NCI-H2107 (cell line): ENCODE results near the gene INSYN1.
"Not testable (repeated sequence)": the region's sequence is repeated elsewhere in the genome, so short reads cannot be mapped to it uniquely, and the experiment has no call there.

Source experiments
- DNase-seq: peaks from one replicate; lab custom pipeline; 2025; lab: John Stamatoyannopoulos, UW

Gene INSYN1, protein sequence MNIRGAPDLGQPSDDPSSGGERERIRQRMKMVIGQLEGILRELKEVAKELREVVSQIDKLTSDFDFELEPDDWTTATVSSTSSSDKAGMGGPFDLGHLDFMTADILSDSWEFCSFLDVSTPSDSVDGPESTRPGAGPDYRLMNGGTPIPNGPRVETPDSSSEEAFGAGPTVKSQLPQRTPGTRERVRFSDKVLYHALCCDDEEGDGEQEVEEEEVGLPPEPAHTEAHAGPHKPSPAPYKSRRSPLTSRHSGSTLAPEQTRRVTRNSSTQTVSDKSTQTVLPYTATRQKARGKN

DNA sequence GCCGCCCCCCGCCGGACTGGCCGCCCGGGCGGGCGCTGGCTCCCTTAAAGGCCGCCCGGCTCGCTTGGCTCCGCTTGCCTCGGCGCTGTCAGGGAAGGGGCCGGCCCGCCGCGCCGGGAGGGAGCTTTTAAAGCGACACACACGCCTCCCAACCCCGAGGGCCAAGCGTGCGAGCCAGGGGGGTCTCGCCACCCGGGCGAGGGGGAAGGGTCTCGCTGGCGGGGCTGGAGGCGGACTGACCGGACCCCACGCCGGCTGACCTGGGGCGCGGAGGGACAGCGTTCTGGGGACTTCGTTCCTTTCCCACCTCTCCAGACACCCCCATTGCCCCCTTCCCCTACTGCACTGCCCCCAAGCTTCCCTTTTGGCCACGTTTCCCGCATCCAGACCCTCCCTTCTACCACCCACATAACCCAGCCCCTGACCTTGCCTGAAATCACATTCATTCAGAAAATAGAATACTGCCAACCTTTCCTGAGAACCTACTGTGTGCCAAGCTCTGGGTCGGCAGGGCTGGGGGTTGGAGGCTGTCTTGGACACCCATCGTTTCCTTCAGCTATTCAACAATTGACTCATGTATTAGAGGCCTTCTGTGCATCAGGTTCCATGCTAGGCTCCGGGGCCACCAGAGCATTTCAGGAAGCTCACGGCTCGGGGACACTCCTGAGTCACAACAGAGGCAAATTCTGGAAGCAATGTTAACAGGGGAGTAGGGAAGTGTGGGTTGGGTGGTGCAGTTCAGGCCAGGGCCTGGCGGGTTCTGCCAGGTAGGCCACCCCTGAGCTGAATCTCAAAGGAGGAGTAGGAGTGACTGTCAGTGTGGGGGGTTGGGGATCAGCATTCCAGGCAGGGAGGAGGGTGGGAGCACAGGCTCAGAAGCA, at the start of gene INSYN1:
Gene INSYN1, minus strand, starts transcription at position 102 of the 881 bp plus-strand sequence. CDS start 2,221 bp downstream, outside the sequence.
- no peak for DNase-seq

GRCh38 chr15:73802431-73803041, 49.4 kb upstream of the INSYN1 start:
- no peak for DNase-seq

GRCh38 chr15:73800662-73801345, 47.7 kb upstream of the INSYN1 start:
- no peak for DNase-seq

DNA sequence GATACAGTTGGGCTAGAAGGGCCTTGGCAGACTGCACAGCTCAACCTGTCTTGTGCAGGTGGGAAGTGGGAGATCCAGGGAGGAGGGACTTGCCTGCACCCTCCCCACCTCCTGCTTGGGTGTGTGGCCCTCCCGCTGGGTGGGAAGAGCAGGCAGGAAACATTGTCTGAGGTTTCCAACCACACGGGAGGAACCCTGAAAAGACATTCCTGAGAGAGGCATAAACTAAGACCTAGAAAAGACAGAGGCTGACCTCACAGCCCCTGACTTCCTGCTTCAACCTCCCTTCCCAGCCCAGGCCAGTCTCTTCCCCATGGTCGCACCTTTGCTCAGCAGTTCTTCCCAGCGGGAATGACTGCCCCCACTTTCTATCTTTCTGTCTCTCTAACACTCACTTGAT, 46.3 kb upstream of the INSYN1 start:
- DNase-seq, result no peak

DNA sequence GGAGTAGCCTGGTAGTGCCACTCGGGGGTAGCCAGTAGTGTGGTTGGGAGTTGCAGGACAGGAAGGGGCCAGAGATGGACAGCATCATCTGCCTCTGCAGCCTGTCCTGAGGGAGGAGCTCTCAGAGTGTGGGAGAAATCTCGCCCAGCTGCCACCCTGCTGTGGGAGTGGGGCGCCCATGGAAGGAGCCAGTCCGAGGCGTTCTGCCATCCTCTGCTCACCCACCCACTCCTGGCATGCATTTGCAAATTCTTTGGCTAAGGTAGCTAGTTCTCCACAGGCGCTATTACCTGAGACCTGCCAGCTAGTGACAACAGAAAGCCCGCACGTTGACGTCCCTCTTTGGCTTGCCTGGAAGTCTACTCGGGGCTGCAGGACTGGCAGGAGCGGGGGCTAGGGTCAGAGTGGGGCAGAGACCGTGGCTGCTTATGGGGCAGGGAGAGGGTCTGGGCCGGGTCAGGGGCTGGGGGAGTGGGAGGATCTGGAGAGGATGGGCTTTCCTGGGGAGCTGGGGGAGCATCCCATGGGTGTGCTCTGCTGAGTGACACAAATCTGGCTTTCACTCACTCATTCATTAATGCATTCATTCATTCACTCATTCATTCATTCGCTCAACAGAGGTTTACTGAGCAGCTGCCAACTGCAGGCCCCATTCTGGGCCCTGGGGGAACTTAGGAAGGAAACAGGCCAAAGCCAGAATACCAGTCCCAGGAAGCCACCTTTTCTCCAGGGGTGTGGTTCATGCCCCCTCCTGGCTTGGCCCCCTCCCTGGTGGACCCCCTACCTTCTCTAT, 44.4 kb upstream of the INSYN1 start:
- no peak for DNase-seq

- no peak for DNase-seq
Observed at GRCh38 chr15:73796331-73796831, 43.2 kb upstream of the INSYN1 start.

DNA sequence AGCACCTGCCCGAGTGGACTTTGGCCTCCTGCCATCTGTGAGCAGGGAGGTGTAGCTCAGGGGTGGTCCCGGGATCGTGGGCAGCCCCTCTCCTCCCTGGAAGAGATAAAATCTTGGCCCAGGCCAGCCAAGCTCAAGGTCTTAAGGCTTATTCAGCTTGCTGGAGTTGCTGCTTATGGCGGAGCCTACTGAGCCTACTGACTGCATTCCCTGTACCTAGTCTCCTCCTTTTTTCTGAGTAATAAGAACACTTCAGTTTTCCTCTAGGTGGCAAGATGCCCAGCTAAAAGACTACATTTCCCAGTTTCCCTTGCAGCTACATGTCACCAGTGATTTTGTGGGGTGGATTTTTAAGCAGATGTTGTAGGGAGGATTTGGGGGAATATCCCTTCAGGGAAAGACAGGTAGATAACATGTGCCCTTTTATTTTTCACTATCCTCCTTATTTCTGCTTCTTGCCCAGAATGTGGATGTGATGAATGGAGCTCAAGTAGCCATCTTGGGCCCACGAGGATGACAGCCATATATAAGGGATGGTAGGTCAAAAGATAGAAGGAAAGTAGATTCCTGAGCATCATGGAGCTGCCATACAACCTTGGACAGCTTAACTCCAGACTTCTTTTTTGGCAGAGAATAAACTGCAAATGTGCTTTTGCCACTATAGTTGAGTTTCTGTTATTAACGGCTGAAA, 41.4 kb upstream of the INSYN1 start:
- no peak for DNase-seq

- DNase-seq, result not testable (repeated sequence)
Observed at GRCh38 chr15:73792899-73793541, 39.9 kb upstream of the INSYN1 start.

DNA sequence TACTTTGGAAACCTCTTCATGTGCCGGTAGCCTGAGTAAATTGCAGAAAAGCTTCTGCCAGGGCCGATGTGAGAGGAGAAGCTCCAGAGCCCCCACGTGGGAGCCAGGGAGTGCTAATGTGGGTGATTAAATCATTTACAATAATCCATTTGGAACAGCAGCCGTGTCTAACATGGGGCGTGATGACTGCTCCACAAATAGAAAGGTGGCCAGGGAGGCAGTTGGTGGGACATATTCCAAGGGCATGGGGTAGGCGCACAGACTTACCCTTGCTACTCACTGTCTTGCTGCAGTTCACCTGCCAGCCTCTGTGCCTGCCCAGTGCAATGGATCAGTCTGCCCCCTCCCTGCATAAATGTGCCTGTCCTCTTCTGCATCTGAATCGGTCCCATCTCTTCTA, 39.3 kb upstream of the INSYN1 start:
- DNase-seq, result no peak

DNA sequence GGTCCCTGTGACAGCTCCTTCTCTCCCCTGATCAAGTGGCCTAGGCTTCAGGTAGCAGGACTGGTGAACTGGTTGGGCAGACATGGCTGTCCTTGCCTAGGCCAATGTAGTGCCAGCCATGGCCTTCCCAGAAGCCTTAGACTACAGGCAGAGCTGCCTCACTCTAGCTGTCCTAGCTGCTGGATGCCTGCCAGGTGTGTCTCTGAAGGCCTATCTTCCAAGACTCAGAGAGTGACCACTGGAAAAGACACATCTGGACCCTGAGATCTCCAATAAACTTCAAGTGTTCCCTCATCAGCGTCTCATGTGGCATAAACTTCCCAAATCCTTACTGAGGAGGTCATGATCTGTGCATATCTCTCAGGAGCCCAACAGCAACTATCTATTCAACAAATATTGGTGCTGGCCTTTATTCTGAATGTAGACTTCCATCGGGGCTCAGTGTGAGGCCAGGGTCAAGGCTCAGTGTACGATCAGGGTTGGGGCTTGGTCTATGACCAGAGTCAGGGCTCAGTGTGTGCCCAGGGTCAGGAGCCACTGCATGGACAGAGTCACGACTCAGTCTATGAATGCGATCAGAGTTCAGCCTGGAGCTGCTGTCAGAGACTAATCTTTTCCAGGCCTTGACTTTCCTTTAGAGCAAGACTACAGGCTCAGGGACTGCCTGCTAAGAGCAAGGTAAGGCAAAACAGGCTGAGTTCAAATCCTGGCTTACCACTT, 36.5 kb upstream of the INSYN1 start:
- DNase-seq, result no peak

GRCh38 chr15:73787621-73788020, 34.5 kb upstream of the INSYN1 start:
- DNase-seq, result no peak

GRCh38 chr15:73786538-73786937, 33.4 kb upstream of the INSYN1 start:
- DNase-seq, result no peak

DNA sequence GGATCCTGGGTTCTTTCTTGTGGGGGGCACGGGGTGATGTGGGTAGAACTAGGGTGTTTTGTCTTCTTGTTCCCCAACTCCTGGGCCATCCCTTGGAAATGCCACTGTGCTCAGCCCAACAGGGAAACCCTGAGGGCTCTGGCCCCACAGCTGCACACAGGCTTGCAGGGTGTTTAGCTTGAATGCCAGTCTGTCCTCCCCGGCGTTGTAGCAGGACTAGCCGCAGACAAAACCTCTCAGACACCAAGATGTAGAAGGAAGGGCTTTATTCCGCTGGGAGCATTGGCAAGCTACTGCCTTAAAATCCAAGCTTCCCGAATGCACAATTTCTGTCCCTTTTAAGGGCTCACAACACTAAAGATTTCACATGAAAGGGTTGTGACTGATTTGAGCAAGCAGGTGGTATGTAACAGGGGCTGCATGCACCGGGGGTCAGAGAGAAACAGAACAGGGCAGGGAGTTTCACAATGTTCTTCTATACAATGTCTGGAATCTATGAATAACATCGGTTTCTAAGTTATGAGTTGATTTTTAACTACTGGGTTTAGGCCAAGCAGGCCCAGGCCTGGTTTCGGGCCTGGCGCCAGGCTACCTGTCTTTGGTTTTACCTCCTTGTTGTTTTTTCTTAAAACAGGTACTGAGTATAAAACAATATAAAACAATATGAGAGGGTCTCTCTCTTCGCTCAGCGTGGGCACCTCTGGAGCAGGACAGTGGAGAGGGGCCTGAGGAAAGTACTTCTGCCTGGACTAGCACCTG, 32.3 kb upstream of the INSYN1 start:
- DNase-seq, result not testable (repeated sequence)

DNA sequence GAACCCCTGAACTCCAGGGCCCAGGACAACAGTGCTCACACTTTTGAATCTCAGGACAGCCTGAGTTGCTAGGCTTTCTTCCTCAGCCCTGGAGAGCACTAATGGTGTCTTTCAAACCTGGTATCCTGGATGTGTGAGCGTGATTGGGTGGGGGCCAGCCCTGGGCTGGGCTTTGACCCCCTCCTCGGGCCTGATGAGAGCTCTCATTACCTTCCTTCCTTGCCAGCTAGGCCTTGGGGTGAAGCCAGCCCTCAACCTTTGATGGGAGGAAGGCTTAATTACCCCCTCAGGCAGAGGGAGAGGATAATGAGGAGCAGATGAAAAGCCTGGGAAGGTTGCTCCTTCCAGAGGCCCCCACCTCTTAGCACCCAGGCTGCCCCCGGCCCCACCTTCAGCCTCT, 31.1 kb upstream of the INSYN1 start:
- DNase-seq, result no peak

- DNase-seq, result no peak
Observed at GRCh38 chr15:73782344-73782959, 29.3 kb upstream of the INSYN1 start.

DNA sequence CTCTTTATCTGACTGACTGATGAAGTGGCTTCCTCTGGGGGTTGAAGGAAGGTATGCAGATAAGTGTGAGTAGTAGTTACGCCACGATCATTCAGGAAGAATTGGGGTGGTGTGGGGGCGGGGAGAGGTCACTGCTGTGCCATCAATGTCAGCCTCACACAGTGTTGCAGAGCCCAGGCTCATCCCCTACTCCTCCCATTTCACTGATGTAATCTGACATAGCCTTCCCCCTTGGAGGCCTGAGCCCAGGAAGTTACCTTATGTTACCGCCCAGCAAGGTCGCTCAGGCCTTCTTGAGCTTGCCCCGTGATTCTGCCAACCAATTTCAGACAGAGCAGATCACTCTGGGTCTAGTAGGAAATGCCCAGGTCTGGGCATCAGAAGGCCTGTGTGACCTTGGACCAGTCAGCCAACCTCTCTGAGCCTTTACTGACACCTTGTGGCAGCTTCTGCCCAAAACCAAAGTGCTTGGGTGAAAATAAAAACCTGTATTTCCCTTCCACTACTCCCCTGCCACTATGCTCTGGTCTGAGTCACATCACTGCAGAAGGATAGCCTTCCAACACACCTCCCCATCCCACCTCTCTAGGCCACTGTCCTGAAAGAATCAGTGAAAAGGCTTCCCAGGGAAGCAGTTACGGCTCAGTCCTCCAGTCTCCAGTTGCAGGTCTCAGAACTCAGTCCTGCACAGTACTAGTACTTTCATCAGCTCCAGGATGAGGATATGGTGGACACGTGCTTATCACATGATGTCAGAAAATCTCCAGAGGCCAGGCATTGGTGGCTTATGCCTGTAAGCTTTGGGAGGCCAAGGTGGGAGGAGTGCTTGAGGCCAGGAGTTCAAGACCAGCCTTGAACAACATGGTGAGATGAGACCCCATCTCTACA, 28.1 kb upstream of the INSYN1 start:
- no peak for DNase-seq

GRCh38 chr15:73779974-73780373, 26.8 kb upstream of the INSYN1 start:
- no peak for DNase-seq
